Activated CD4-positive, alpha-beta T cell treated with anti-CD3 and anti-CD28 coated beads, Interleukin-2, amount 10 ng/mL, durations not matched to agents 24 days and 14 days (primary cell): Measurements from ENCODE around the gene ABCC1. TPM values are rescaled to one million over a fixed set of nuclear protein-coding genes. Genes with fewer than 3 reads are reported as not detected.
"Not testable (repeated sequence)": the region's sequence is repeated elsewhere in the genome, so short reads cannot be mapped to it uniquely, and the experiment has no call there.

Source experiments
- DNase-seq: peaks from one replicate; pipeline ENCODE4 v3.0.0; 2022
- H3K27ac Mint-ChIP-seq: one replicate; pipeline ENCODE4 v1.8.0; 2022; ENCODE audit warnings: mild to moderate bottlenecking, mixed read lengths
- H3K27me3 Mint-ChIP-seq: one replicate; pipeline ENCODE4 v1.8.0; 2022; ENCODE audit warnings: mixed read lengths
- H3K36me3 Mint-ChIP-seq: one replicate; pipeline ENCODE4 v1.8.0; 2022; ENCODE audit warnings: low read depth, mild to moderate bottlenecking, mixed read lengths
- H3K4me1 Mint-ChIP-seq: one replicate; pipeline ENCODE4 v1.8.0; 2021; ENCODE audit warnings: mixed read lengths
- H3K4me3 Mint-ChIP-seq: one replicate; pipeline ENCODE4 v1.8.0; 2022; ENCODE audit warnings: mild to moderate bottlenecking, moderate library complexity, mixed read lengths
- H3K9me3 Mint-ChIP-seq: one replicate; pipeline ENCODE4 v1.8.0; 2021; ENCODE audit warnings: mixed read lengths
- intact Hi-C: fragments of 100-400 bp; cut with micrococcal nuclease; formaldehyde crosslinking; loops from one replicate; pipeline ENCODE4 v1.15.1; 2023
- total RNA-seq: library from RNA; stranded (reverse); gene quantifications from 2 replicates; pipeline ENCODE4 v1.2.3, GENCODE V29; 2022

The ABCC1 gene
- total RNA-seq, 1 donor from 2014 or later = 92.2 TPM

- Mint-ChIP-seq H3K9me3 (no peaks in the 10 kb centered on the region), H3K4me1 (peaks cover 4% of the 10 kb centered on the region), H3K4me3 (no peak overlapping the region), H3K27me3 (no peaks in the 10 kb centered on the region), H3K36me3 (peaks cover 24% of the 10 kb centered on the region), H3K27ac (no peak overlapping the region)
- intact Hi-C loops = no loop called here
- DNase-seq = no peak
Measured at GRCh38 chr16:16146380-16147315, 197.2 kb downstream of the ABCC1 start.

GRCh38 chr16:16147316-16147999 is 198.0 kb downstream of the ABCC1 start:
- intact Hi-C loops = no loop called here
- no peaks in the 10 kb centered on the region for H3K27me3 Mint-ChIP-seq
- H3K4me3 Mint-ChIP-seq = no peak overlapping the region
- H3K27ac Mint-ChIP-seq = no peak overlapping the region
- peaks cover 18% of the 10 kb centered on the region for H3K36me3 Mint-ChIP-seq
- DNase-seq = no peak
- H3K4me1 Mint-ChIP-seq = peaks cover 1% of the 10 kb centered on the region
- H3K9me3 Mint-ChIP-seq = no peaks in the 10 kb centered on the region

GRCh38 chr16:16148000-16148599 is 198.7 kb downstream of the ABCC1 start:
- intact Hi-C loops, H3K4me3 Mint-ChIP-seq, H3K4me1 Mint-ChIP-seq, H3K27me3 Mint-ChIP-seq, H3K9me3 Mint-ChIP-seq, H3K27ac Mint-ChIP-seq, DNase-seq: not testable (repeated sequence)
- H3K36me3 Mint-ChIP-seq = peaks cover 13% of the 10 kb centered on the region

- peak overlapping the region; percentile 48 for H3K27ac Mint-ChIP-seq
- no peaks in the 10 kb centered on the region for H3K4me1 Mint-ChIP-seq
- no peak for DNase-seq
- intact Hi-C loops = no loop called here
- no peak overlapping the region for H3K4me3 Mint-ChIP-seq
- no peaks in the 10 kb centered on the region for H3K27me3 Mint-ChIP-seq
- peaks cover 11% of the 10 kb centered on the region for H3K36me3 Mint-ChIP-seq
- H3K9me3 Mint-ChIP-seq = no peaks in the 10 kb centered on the region
Measured at GRCh38 chr16:16148755-16149154, 199.3 kb downstream of the ABCC1 start.

GRCh38 chr16:16149710-16150116 is 200.3 kb downstream of the ABCC1 start:
- H3K27ac Mint-ChIP-seq = no peak overlapping the region
- peaks cover 3% of the 10 kb centered on the region for H3K36me3 Mint-ChIP-seq
- H3K4me1 Mint-ChIP-seq = no peaks in the 10 kb centered on the region
- DNase-seq = no peak
- H3K4me3 Mint-ChIP-seq = no peak overlapping the region
- intact Hi-C loops = no loop called here
- H3K27me3 Mint-ChIP-seq = no peaks in the 10 kb centered on the region
- H3K9me3 Mint-ChIP-seq = no peaks in the 10 kb centered on the region

GRCh38 chr16:16150117-16150877 is 200.9 kb downstream of the ABCC1 start:
- intact Hi-C loops = no loop called here
- Mint-ChIP-seq H3K27me3 (no peaks in the 10 kb centered on the region), H3K4me1 (no peaks in the 10 kb centered on the region), H3K36me3 (peaks cover 1% of the 10 kb centered on the region), H3K9me3 (no peaks in the 10 kb centered on the region), H3K4me3 (no peak overlapping the region), H3K27ac (no peak overlapping the region)
- no peak for DNase-seq

- H3K9me3 Mint-ChIP-seq = no peaks in the 10 kb centered on the region
- intact Hi-C loops = no loop called here
- H3K27me3 Mint-ChIP-seq = no peaks in the 10 kb centered on the region
- no peak for DNase-seq
- no peaks in the 10 kb centered on the region for H3K4me1 Mint-ChIP-seq
- H3K4me3 Mint-ChIP-seq = no peak overlapping the region
- H3K27ac Mint-ChIP-seq = no peak overlapping the region
- H3K36me3 Mint-ChIP-seq = no peaks in the 10 kb centered on the region
Measured at GRCh38 chr16:16150878-16151152, 201.4 kb downstream of the ABCC1 start.

- H3K36me3 Mint-ChIP-seq = no peaks in the 10 kb centered on the region
Measured at GRCh38 chr16:16151315-16151714, 201.9 kb downstream of the ABCC1 start.

GRCh38 chr16:16153000-16153399 is 203.6 kb downstream of the ABCC1 start:
- H3K4me3 Mint-ChIP-seq, H3K27ac Mint-ChIP-seq, H3K27me3 Mint-ChIP-seq, intact Hi-C loops, H3K4me1 Mint-ChIP-seq, DNase-seq, H3K36me3 Mint-ChIP-seq, H3K9me3 Mint-ChIP-seq: not testable (repeated sequence)

More at GRCh38 chr16:16151315-16151714, 201.9 kb downstream of the ABCC1 start:
- Mint-ChIP-seq H3K4me3 (no peak overlapping the region), H3K27me3 (no peaks in the 10 kb centered on the region), H3K9me3 (no peaks in the 10 kb centered on the region), H3K27ac (no peak overlapping the region), H3K4me1 (no peaks in the 10 kb centered on the region)
- intact Hi-C loops = no loop called here
- DNase-seq = no peak

- intact Hi-C loops = no loop called here
- Mint-ChIP-seq H3K9me3 (peaks cover 8% of the 10 kb centered on the region), H3K4me3 (no peak overlapping the region), H3K36me3 (no peaks in the 10 kb centered on the region), H3K27ac (no peak overlapping the region), H3K4me1 (no peaks in the 10 kb centered on the region), H3K27me3 (no peaks in the 10 kb centered on the region)
- DNase-seq = no peak
Measured at GRCh38 chr16:16154281-16154951, 205.0 kb downstream of the ABCC1 start.

- Mint-ChIP-seq H3K4me3 (no peak overlapping the region), H3K27me3 (no peaks in the 10 kb centered on the region), H3K36me3 (no peaks in the 10 kb centered on the region), H3K27ac (no peak overlapping the region), H3K4me1 (no peaks in the 10 kb centered on the region), H3K9me3 (peaks cover 8% of the 10 kb centered on the region)
- intact Hi-C loops = no loop called here
- no peak for DNase-seq
Measured at GRCh38 chr16:16155234-16155633, 205.8 kb downstream of the ABCC1 start.

- no peaks in the 10 kb centered on the region for H3K4me1 Mint-ChIP-seq
- intact Hi-C loops = no loop called here
- no peak overlapping the region for H3K4me3 Mint-ChIP-seq
- no peak for DNase-seq
- H3K36me3 Mint-ChIP-seq = no peaks in the 10 kb centered on the region
- H3K27me3 Mint-ChIP-seq = no peaks in the 10 kb centered on the region
- peaks cover 8% of the 10 kb centered on the region for H3K9me3 Mint-ChIP-seq
- no peak overlapping the region for H3K27ac Mint-ChIP-seq
Measured at GRCh38 chr16:16157166-16157565, 207.8 kb downstream of the ABCC1 start.

- intact Hi-C loops = no loop called here
Measured at GRCh38 chr16:16158082-16158658, 208.8 kb downstream of the ABCC1 start.

More at GRCh38 chr16:16158082-16158658, 208.8 kb downstream of the ABCC1 start:
- H3K4me3 Mint-ChIP-seq = no peak overlapping the region
- H3K36me3 Mint-ChIP-seq = no peaks in the 10 kb centered on the region
- no peaks in the 10 kb centered on the region for H3K27me3 Mint-ChIP-seq
- H3K27ac Mint-ChIP-seq = no peak overlapping the region
- H3K9me3 Mint-ChIP-seq = peaks cover 8% of the 10 kb centered on the region
- no peak for DNase-seq
- peaks cover 3% of the 10 kb centered on the region for H3K4me1 Mint-ChIP-seq
